HEK293 (cell line): ENCODE data around the gene ZNF569.

Source experiments
- FEZF1 ChIP-seq: fragments of 450-650 bp; formaldehyde crosslinking; IDR thresholded peaks from 2 replicates; pipeline ENCODE4 v1.5.1; 2016; ENCODE audit warnings: missing biosample characterization, missing genetic modification characterization
- KLF7 ChIP-seq: fragments of 450-650 bp; formaldehyde crosslinking; IDR thresholded peaks from 2 replicates; pipeline ENCODE4 v1.5.1; 2016; ENCODE audit warnings: missing biosample characterization, missing genetic modification characterization, borderline replicate concordance
- ZBTB17 ChIP-seq: fragments of 450-650 bp; formaldehyde crosslinking; IDR thresholded peaks from 2 replicates; pipeline ENCODE4 v1.5.1; 2016; ENCODE audit warnings: missing biosample characterization, missing genetic modification characterization
- ZBTB6 ChIP-seq: fragments of 450-650 bp; formaldehyde crosslinking; IDR thresholded peaks from 2 replicates; pipeline ENCODE4 v1.5.1; 2017; ENCODE audit warnings: missing biosample characterization, missing genetic modification characterization
- ZFP3 ChIP-seq: fragments of 450-650 bp; formaldehyde crosslinking; IDR thresholded peaks from 2 replicates; pipeline ENCODE4 v1.5.1; 2016; ENCODE audit warnings: low read depth, missing biosample characterization, missing genetic modification characterization
- ZFP41 ChIP-seq: fragments of 450-650 bp; formaldehyde crosslinking; IDR thresholded peaks from 2 replicates; pipeline ENCODE4 v1.5.1; 2016; ENCODE audit warnings: missing biosample characterization, missing genetic modification characterization, borderline replicate concordance
- ZFP69B ChIP-seq: fragments of 450-650 bp; formaldehyde crosslinking; IDR thresholded peaks from 2 replicates; pipeline ENCODE4 v1.5.1; 2016; ENCODE audit warnings: missing biosample characterization, missing genetic modification characterization
- ZNF10 ChIP-seq: fragments of 450-650 bp; formaldehyde crosslinking; IDR thresholded peaks from 2 replicates; pipeline ENCODE4 v1.5.1; 2017; ENCODE audit warnings: missing biosample characterization, missing genetic modification characterization
- ZNF174 ChIP-seq: fragments of 450-650 bp; formaldehyde crosslinking; IDR thresholded peaks from 2 replicates; pipeline ENCODE4 v1.5.0; 2017; ENCODE audit warnings: missing biosample characterization, mild to moderate bottlenecking, missing genetic modification characterization
- ZNF19 ChIP-seq: fragments of 450-650 bp; formaldehyde crosslinking; IDR thresholded peaks from 2 replicates; pipeline ENCODE4; 2016; ENCODE audit warnings: missing biosample characterization, missing genetic modification characterization, low read depth
- ZNF214 ChIP-seq: fragments of 450-650 bp; formaldehyde crosslinking; IDR thresholded peaks from 2 replicates; pipeline ENCODE4 v1.5.1; 2017; ENCODE audit warnings: missing biosample characterization, mild to moderate bottlenecking, missing genetic modification characterization, borderline replicate concordance
- ZNF335 ChIP-seq: fragments of 450-650 bp; formaldehyde crosslinking; conservative IDR thresholded peaks from 2 replicates; pipeline ENCODE4 v1.5.1; 2016; ENCODE audit warnings: missing biosample characterization, missing genetic modification characterization
- ZNF37A ChIP-seq: fragments of 450-650 bp; IDR thresholded peaks from 2 replicates; pipeline ENCODE4 v1.5.1; 2018; ENCODE audit warnings: missing biosample characterization, missing genetic modification characterization
- ZNF426 ChIP-seq: fragments of 450-650 bp; formaldehyde crosslinking; IDR thresholded peaks from 2 replicates; pipeline ENCODE4 v1.5.1; 2017; ENCODE audit warnings: missing biosample characterization, missing genetic modification characterization, mild to moderate bottlenecking, inconsistent platforms, moderate library complexity
- ZNF510 ChIP-seq: fragments of 450-650 bp; formaldehyde crosslinking; IDR thresholded peaks from 2 replicates; pipeline ENCODE4 v1.5.1; 2018; ENCODE audit warnings: mild to moderate bottlenecking, missing genetic modification characterization, missing biosample characterization; ENCODE audit not compliant: insufficient replicate concordance
- ZNF514 ChIP-seq: fragments of 450-650 bp; formaldehyde crosslinking; IDR thresholded peaks from 2 replicates; pipeline ENCODE4 v1.5.1; 2016; ENCODE audit warnings: missing biosample characterization, missing genetic modification characterization
- ZNF518A ChIP-seq: fragments of 450-650 bp; formaldehyde crosslinking; conservative IDR thresholded peaks from 2 replicates; pipeline ENCODE4 v1.5.1; 2016; ENCODE audit warnings: low read depth, missing biosample characterization, missing genetic modification characterization
- ZNF529 ChIP-seq: fragments of 450-650 bp; formaldehyde crosslinking; IDR thresholded peaks from 2 replicates; pipeline ENCODE4 v1.5.1; 2017; ENCODE audit warnings: missing genetic modification characterization, missing biosample characterization; ENCODE audit not compliant: insufficient replicate concordance
- ZNF555 ChIP-seq: fragments of 450-650 bp; formaldehyde crosslinking; conservative IDR thresholded peaks from 2 replicates; pipeline ENCODE4 v1.5.1; 2017; ENCODE audit warnings: missing biosample characterization, mild to moderate bottlenecking, missing genetic modification characterization, inconsistent platforms
- ZNF585B ChIP-seq: fragments of 450-650 bp; formaldehyde crosslinking; IDR thresholded peaks from 2 replicates; pipeline ENCODE4 v1.5.1; 2016; ENCODE audit warnings: missing biosample characterization, missing genetic modification characterization
- ZNF623 ChIP-seq: fragments of 450-650 bp; formaldehyde crosslinking; IDR thresholded peaks from 2 replicates; pipeline ENCODE4 v1.5.1; 2016; ENCODE audit warnings: missing biosample characterization, missing genetic modification characterization
- ZNF76 ChIP-seq: fragments of 450-650 bp; formaldehyde crosslinking; IDR thresholded peaks from 2 replicates; pipeline ENCODE4; 2016; ENCODE audit warnings: low read depth, missing biosample characterization, missing genetic modification characterization, borderline replicate concordance
- ZNF777 ChIP-seq: fragments of 450-650 bp; formaldehyde crosslinking; IDR thresholded peaks from 2 replicates; pipeline ENCODE4 v1.5.1; 2017; ENCODE audit warnings: missing biosample characterization, missing genetic modification characterization, borderline replicate concordance
- TF ChIP-seq, protein P1 (sequence below): IDR thresholded peaks from 2 replicates; pipeline ENCODE4 v1.6.1; 2011; ENCODE audit warnings: mild to moderate bottlenecking, low read depth, low read length, borderline replicate concordance
- TF ChIP-seq, protein P2 (sequence below): fragments of 450-650 bp; formaldehyde crosslinking; IDR thresholded peaks from 2 replicates; pipeline ENCODE4 v1.5.1; 2016; ENCODE audit warnings: missing biosample characterization, missing genetic modification characterization
- TF ChIP-seq, protein P3 (sequence below): fragments of 450-650 bp; formaldehyde crosslinking; IDR thresholded peaks from 2 replicates; pipeline ENCODE4; 2016; ENCODE audit warnings: missing biosample characterization, missing genetic modification characterization
- TF ChIP-seq, protein P4 (sequence below): fragments of 450-650 bp; formaldehyde crosslinking; IDR thresholded peaks from 2 replicates; pipeline ENCODE4 v1.5.1; 2017; ENCODE audit warnings: missing biosample characterization, missing genetic modification characterization

ZNF569 gene

GRCh38 chr19:37468961-37469777, 1.9 kb upstream of the ZNF569 start, which contains the start of gene ZNF570 (continued):
- TF ChIP-seq, protein P1, sequence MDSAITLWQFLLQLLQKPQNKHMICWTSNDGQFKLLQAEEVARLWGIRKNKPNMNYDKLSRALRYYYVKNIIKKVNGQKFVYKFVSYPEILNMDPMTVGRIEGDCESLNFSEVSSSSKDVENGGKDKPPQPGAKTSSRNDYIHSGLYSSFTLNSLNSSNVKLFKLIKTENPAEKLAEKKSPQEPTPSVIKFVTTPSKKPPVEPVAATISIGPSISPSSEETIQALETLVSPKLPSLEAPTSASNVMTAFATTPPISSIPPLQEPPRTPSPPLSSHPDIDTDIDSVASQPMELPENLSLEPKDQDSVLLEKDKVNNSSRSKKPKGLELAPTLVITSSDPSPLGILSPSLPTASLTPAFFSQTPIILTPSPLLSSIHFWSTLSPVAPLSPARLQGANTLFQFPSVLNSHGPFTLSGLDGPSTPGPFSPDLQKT: no peak
- TF ChIP-seq ZBTB6 (tag by site-specific recombination) (peak; percentile 52; the same call in 1 of the 2 replicates), ZNF76 (tag by site-specific recombination) (peak; percentile 96), ZFP69B (peak; percentile 61), ZNF37A (tag by site-specific recombination) (no peak), ZNF514 (tag by site-specific recombination) (0 out of 2 replicates have a peak, but pooled peaks have one; percentile 7), ZFP41 (no peak), ZBTB17 (peak; percentile 99), ZNF10 (tag by site-specific recombination) (0 out of 2 replicates have a peak, but pooled peaks have one; percentile 10), ZNF623 (tag by site-specific recombination) (no peak), ZNF335 (tag by site-specific recombination) (peak; percentile 100), FEZF1 (tag by site-specific recombination) (peak; percentile 74), ZNF19 (tag by site-specific recombination) (no peak), ZNF777 (tag by site-specific recombination) (peak; percentile 93), ZNF529 (tag by site-specific recombination) (no peak), ZFP3 (tag by site-specific recombination) (no peak), ZNF518A (tag by site-specific recombination) (peak; percentile 78), ZNF174 (tag by site-specific recombination) (no peak), ZNF214 (no peak), ZNF426 (tag by site-specific recombination) (no peak), ZNF555 (tag by site-specific recombination) (no peak), KLF7 (tag by site-specific recombination) (0 out of 2 replicates have a peak, but pooled peaks have one; percentile 52), ZNF585B (tag by site-specific recombination) (peak; percentile 11), ZNF510 (tag by site-specific recombination) (peak; percentile 15)
- TF ChIP-seq, protein P2, sequence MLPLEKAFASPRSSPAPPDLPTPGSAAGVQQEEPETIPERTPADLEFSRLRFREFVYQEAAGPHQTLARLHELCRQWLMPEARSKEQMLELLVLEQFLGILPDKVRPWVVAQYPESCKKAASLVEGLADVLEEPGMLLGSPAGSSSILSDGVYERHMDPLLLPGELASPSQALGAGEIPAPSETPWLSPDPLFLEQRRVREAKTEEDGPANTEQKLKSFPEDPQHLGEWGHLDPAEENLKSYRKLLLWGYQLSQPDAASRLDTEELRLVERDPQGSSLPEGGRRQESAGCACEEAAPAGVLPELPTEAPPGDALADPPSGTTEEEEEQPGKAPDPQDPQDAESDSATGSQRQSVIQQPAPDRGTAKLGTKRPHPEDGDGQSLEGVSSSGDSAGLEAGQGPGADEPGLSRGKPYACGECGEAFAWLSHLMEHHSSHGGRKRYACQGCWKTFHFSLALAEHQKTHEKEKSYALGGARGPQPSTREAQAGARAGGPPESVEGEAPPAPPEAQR (tag by site-specific recombination): no peak; the same call in 1 of the 2 replicates
- TF ChIP-seq, protein P3, sequence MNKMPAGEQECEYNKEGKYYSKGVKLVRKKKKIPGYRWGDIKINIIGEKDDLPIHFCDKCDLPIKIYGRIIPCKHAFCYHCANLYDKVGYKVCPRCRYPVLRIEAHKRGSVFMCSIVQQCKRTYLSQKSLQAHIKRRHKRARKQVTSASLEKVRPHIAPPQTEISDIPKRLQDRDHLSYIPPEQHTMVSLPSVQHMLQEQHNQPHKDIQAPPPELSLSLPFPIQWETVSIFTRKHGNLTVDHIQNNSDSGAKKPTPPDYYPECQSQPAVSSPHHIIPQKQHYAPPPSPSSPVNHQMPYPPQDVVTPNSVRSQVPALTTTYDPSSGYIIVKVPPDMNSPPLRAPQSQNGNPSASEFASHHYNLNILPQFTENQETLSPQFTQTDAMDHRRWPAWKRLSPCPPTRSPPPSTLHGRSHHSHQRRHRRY (tag by site-specific recombination): no peak
- TF ChIP-seq, protein P4, sequence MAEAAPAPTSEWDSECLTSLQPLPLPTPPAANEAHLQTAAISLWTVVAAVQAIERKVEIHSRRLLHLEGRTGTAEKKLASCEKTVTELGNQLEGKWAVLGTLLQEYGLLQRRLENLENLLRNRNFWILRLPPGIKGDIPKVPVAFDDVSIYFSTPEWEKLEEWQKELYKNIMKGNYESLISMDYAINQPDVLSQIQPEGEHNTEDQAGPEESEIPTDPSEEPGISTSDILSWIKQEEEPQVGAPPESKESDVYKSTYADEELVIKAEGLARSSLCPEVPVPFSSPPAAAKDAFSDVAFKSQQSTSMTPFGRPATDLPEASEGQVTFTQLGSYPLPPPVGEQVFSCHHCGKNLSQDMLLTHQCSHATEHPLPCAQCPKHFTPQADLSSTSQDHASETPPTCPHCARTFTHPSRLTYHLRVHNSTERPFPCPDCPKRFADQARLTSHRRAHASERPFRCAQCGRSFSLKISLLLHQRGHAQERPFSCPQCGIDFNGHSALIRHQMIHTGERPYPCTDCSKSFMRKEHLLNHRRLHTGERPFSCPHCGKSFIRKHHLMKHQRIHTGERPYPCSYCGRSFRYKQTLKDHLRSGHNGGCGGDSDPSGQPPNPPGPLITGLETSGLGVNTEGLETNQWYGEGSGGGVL (tag by site-specific recombination): peak; percentile 19; the same call in 1 of the 2 replicates
- TF ChIP-seq, all 188 proteins: peak for 86
